Stimulated activated CD4-positive, alpha-beta T cell treated with anti-CD3 and anti-CD28 coated beads, Interleukin-2, amount 100 ng/mL, for 24 hours (primary cell): ENCODE data around the gene KRT8.
A peak's percentile ranks its signal among the peaks of the same experiment; 100 is the strongest.
"Not testable (repeated sequence)": the region's sequence is repeated elsewhere in the genome, so short reads cannot be mapped to it uniquely, and the experiment has no call there.

Source experiments
- DNase-seq, 2 donors: peaks; one replicate each; pipeline ENCODE4 v3.0.0-alpha.2; 2020

The KRT8 gene

DNA sequence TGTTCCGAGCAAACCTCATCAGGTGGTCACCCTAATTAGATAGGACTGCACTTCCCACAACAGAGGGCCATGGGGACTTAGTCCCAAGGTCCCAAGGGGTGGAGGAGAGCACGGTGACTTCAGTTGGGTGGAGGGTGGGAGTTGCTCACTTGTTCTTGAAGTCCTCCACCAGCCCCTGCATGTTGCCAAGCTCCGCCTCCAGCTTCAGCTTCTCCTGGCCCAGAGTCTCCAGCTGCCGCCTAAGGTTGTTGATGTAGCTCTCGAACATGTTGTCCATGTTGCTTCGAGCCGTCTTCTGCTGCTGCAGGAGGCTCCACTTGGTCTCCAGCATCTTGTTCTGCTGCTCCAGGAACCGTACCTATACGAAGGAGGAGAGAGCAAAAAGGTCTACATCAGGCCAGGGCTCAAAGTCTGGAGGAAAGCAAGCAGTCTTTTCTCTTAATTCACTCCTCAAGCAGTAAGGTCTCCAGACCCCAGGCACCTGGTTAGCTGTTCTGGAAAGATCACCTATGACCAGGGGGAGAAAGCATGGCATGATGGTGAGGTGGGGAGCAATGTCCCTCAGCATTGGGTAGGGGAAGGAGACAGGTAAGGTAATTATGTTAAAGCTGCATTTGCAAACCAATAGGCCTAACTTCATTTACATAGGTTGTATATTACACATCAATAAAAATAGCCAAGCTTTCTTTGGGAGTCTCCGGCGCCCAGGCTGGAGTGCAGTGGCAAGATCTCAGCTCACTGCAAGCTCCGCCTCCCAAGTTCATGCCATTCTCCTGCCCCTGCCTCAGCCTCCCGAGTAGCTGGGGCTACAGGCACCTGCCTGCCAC is 2.9 kb downstream of the KRT8 start:
- DNase-seq, result no peak

DNA sequence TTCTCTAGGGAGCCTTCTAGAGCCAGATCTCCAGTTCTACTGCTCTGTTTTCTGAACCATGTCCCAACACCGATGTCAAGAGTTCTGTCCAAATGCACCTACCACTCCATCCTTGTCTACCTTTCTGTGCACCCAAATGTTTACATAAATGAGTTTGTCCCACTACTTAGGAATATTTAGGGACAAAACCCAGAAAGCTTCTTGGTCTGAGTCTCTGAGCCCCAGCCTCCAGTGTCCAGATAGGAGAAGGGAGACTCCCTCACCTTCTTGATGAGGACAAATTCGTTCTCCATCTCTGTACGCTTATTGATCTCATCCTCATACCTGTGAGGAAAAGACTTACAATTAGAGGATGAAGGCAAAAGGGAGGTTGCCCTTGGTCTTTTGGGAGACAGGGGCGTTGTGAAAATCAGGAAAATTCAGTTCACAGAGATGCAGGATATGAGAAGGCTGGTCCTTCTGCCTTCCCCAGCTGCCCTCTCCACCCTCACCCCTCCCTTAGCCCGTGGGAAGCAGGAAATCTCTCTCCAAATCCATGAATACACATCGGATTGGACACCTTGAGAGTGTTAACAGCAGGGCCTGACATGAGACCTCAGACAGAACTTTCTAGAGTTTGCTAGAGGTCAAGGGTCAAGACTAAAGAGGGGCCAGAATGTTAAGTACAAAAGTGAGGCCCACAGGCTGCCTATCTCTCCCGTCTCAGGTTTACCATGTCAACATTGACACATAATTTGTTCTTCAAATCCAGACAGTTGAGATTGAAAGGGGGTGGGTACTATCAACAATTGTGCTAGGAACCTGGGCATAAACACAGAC is 3.8 kb downstream of the KRT8 start:
- DNase-seq, result no peak

DNA sequence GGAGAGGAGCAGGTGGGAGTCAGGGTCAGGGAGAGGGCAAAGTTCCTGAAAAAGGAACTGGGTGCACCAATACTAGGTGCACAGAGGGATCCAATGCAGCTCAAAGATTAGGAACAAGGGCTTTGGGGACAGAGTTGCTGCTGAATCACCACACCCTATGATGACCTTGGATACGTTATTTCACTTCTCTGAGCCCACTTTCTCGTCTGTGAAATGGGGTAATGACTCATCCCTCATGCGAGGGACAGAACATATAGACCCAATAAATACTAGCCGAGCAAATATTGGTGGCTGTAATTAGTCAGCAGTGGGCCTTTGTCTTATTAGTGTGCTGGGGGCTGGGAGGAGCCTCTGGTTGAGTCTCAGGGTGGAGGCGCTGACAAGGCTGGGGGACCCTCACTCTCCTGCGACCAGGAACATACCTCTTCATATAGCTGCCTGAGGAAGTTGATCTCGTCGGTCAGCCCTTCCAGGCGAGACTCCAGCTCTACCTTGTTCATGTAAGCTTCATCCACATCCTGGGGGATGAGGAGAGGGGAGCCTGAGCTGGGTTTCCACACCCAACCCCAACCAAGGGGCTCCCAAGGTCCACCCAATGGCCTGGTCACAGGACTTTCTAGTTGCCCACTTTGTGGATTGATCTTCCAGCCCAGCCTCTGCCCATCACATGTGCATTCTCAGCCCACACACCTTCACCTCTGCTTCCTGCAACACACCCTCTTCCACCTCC is 4.5 kb downstream of the KRT8 start:
- DNase-seq, result no peak

DNA sequence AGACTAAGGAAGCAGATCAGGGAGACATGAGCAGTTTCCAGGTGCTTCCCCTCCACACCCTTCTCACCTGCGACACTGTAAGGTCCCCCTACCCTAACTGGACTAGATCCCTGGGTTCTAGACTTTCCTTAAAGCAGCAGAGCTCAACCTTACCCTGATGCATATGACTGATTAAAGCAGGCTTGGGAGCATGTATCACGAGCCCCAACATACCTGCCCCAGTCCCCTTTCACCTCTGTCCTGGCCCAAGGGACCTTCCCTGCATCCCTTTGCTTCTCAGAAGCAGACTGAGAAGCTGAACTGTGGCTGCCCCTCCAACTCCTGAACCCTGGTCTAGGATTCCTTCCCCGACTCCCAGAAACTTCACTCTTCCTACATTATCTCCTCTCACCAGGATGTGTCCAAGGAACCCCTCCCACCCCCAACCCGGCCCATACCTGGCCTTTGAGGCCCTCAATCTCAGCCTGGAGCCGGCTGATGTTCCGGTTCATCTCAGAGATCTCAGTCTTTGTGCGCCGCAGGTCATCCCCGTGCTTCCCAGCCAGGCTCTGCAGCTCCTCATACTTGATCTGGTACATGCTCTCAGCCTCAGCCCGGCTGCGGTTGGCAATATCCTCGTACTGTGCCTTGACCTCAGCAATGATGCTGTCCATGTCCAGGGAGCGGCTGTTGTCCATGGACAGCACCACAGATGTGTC is 5.4 kb downstream of the KRT8 start:
- no peak for DNase-seq

DNA sequence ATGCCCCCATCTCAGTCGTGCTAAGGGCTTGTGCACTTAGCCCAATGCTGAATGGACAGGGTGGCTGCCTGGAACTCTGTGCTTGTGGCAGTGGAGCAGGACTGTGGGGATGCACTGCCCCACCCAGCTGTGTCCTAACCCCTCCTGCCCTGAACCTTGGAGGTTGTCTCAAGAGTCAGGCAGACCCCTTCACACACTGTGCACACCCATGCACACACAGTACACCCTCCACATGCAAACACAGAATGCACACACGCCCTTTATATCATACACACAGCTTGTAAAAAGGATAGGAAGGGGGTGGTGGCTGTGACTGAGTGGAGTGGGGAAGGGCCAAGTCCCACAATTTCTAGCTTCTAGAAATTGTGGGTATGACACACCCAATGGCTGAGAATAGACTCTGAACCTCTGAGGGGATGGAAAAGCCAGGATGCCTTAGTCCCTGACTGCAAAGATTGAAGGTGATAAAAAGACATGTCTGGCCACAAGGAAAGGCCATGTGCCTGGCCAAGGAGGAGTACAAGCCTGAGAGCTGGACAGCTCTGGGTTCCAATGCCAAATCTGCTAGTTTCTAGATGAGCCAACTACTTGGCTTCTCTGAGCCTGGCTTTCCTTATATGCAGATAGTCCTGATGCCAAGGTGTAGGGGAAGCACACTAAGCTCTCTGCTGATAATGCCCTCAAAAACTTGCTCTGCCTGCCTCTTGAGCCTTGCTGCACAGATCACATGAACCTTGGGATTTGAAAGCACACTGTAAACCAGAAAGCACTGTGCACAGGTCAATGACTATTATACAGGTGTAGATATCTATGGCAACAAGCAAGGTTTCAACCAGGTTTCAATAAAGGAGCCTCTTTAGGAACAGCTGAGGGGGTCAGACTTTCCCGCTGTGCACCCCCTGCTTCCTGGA is 8.4 kb downstream of the KRT8 start:
- DNase-seq, result no peak

DNA sequence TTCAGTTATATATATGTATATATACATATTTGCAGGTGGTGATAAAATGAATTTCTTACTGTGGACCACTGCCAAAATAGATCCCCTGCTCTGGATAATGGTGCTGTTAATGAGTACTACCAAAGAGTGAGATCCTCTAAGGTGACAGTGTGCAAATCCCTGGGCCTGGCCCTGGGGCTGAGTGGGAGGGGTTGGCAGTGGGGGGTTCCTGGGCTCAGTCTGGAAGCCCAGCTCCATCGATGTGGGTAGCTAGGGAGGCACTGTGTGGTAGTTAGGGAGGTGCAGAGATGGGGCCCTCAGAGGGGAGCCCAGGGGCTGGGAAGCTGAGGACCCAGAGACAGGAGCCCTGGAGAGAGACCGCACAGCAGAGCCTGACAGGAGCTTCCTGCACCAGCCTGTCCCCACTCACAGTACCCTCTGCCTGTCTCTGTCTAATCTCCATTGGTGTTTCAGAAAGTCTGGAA is 9.1 kb downstream of the KRT8 start:
- DNase-seq, result no peak

DNA sequence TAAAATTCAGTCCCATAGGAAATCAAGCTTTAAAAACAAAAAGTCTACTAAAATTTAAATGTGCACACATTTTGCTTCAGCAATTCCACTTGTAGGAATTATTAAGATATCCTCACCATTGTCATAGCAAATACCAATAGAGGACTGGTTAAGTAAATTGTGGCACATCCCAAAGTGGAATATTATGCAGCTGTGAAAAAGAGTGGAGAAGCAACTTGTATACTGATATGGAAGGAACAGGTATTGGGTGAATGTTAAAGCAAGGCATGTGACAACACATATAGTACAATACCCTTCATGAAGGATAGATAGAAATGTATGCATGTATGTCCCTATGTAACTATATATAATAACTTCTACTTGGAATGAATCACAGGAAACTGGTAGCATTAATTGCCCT is 11.9 kb downstream of the KRT8 start:
- DNase-seq, result no peak

DNA sequence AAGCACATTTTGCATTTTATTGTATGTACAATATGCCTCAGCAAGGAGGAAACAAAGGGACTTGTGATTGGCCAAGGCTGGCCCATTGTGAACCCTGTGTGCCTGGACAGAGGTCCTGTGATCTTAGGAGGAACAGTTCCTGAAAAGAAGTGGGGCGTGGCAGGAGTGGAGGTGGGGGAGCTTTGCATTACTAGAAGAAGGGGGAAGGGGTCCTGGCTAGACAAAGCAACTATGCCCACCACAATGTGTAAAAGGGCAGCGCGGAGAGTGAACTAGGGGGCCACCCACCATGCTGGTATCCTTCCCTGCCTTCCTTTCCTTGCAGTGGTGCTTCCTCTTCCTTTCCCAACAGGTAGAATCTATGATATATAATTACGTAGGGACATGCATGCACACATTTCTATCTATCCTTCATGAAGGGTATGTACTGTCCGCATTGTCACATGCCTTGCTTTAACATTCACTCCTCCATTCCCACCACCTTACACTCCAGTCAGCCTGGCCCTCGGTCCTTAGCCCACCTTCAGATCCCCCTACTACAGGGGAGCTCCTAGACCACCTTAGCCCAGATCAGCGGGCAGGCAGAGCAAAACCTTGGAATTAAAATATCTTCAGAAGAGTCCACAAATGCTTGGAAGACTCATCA is 12.5 kb downstream of the KRT8 start:
- DNase-seq, result no peak

DNA sequence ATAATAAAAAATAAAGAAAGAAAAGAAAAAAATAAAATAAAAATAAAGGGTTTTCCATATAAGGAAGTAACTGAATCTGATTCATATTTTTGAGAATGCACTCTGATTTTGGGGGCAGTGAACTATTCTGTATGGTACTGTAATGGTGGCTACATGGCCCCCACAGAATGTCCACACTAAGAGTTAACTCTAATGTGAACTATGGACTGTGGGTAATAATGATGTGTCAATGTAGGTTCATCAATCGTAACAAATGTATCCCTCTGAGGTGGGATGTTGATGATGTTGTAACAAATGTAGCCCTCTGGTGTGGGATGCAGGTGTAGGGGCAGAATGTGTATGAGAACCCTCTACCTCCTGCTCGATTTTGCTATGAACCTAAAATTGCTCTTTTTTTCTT is 13.8 kb downstream of the KRT8 start:
- DNase-seq, result no peak

DNA sequence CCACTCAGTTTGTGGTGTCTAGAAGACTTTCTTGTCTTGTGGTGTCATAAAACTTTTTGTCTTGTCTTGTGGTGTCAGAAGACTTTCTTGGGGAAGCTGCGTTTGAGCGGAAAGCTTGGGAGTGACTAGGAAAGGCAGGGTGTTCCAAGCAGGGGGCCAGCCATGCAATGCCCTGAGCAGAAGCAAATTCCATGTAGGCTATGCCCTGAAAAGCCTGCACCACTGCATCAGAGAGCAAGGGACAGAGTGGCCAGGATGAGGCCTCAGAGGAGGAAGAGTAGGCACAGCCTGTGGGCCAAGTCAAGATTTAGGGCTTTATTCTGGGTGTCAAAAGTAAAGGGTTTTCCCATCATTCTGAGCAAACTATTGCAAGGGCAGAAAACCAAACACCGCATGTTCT is 14.5 kb downstream of the KRT8 start:
- DNase-seq, result no peak

DNA sequence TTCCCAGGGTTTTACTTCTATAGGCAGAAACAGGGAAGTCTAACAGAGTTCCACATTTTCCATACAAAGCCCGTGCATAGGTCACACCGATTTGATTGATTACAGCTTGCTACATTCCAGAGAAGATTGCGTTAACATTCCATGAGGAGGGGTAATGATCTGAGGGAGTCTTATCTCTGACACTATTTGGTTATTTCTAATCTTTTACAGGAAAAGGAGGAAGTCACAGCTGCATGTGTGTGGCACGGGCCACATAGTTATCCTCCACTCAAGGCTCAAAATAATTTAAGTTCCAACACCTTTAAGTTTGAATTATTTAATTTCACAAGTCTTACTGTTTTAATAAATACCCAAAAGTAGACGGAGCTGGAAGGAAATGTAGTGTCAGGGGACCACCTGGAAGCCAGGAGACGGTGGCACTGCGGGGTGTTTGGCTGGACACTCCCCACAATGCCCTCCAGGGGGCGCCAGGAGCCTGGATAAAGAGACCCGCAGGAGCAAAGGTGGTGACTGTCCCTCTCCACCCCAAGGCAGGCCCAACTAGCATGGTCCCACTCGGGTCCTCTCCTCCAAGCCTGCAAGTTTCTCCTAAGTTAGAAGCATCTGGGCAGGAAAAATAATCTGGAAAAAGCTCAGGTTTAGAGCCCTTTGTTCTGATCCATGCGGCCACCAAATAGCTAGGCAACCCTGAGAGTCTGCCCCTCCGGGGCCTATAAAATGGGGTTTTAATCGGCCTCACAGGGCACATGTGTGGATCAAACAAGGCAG is 20.2 kb downstream of the KRT8 start:
- DNase-seq, result peak; percentile 87 to 88

DNA sequence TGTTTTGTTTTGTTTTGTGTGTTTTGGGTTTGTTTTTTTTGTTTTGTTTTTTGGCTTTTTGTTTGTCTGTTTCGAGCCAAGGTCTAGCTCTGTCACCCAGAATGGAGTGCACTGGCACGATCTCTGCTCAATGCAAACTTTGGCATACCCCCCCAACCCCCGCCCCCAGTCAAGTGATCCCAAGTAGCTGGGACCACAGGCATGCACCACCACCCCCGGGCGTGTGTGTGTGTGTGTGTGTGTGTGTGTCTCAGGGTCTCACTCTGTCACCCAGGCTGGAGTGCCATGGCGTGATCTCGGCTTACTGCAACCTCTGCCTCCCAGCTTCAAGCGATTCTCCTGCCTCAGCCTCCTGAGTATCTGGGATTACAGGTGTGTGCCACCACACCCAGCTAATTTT is 24.4 kb downstream of the KRT8 start:
- DNase-seq, result not testable (repeated sequence)

DNA sequence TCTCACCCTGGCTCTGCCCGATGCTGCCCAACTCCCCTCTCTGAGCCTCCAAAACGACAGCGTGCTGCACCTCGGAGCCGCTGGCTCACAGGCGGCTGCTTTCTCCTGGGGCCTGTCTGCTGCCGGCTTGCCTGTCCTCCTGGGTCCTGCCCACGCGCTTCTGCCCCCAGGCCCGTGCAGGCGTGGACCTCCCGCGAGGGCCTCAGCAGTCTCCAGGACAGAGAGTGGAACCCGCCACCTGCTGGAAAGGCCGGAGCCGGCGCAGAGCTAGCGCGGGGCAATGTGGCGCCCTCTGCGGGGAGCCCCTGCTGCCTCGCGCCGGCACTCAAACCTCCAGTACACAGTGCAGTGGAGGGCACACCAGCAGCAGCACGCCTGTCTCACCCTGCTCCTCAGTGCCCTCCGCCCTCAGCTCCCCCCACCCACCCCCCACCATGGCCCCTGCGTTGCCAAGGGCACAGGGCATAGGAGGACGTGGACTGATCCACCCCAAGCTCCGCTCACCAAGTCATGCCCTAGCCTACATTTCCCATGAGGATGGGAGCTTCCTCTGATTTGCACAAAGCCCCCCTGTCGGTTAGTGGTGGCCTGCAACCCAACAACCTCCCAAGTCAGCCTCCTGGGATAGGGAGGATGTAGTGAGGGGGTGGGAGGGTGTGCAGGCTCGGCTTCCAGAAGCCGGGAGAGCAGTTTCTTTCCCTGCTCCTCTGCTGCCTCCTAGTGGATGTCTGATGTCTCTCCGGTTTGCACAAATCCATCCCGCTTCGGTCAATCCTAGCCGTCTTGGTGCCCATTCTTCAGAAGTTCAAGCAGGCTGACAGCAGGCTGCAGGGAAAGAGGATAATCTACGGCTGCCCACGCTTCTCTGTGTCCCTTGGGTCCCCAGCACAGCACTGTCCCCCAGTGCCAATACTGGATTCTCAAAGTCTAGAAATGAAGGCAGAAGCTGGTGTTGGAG is 25.2 kb downstream of the KRT8 start:
- DNase-seq, result peak; percentile 75 to 77

DNA sequence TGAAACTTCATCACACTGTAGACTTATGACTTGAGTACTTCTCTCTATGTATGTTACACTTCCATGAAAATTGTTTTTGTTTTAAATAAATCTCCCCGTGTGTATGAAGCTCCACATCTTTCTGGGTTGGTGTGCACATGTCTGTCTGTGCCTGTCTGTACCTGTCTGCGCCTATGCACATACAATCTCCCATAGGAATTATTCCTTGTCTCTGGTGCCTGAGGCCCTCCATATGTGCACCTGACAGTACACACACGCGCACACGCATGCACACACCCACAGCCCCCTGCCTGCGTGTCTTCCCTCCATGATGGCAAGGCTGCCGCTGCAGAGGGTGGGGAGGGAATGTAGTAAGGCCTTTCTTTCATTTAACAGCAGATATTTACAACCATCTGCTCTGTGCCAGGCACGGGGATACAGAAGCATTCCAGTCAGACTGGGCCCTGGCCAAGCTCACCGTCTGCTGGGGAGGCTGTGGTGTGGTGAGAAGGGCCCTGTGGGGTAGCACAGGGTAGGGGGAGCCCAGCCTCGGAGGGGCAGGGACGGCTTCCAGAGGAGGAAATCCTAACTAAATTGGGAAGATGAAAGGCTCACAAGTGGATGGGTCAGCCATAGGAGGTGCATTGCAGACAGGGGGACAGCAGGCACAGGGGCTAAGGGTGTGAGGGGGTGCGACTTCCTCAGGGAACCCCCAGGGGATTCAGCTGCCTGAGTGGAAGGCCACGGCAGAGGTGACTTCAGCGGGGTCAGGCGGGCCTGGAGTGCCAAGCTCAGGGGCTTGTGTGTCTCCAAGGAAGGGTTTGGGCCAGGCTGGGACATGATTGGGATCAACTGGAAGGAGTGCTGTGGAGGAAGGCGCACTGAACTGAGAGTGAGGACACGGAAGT is 26.1 kb downstream of the KRT8 start:
- DNase-seq, result no peak

DNA sequence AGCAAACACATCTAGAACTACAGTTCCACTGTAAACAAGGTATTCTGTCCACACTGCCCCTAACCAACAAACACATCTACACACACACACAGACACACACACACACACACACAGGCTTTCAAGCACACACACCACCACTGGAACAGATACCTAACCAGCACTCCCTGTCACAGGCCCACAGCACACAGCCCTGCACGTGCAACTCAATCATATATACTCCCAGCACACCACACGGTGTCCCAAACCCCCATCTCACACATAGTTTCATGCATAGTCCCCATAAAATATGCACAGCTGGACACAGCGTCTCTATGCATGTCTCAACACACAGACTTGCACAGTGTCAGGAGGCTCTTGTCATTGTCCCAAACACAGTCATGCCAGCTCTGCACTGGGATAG is 27.6 kb downstream of the KRT8 start:
- no peak for DNase-seq

DNA sequence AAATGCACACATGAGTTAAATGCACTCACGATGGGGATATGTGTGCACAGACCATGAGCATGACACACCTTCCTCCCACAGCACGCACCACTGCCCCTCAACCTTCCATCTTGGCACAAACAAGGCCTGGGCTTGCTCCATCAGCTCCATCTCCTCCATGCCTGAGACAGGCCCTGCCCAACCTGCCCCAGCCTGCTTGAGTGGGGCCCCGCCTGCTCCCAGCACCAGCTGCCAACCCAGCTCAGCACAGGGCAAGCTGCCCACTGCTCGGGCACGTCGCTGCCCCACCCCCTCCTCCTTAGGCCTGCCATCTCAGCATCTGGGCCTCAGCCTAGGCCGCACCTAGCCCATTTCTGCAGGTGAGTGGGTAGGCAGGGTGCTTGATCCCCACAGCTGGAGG is 28.5 kb downstream of the KRT8 start:
- DNase-seq, result no peak

DNA sequence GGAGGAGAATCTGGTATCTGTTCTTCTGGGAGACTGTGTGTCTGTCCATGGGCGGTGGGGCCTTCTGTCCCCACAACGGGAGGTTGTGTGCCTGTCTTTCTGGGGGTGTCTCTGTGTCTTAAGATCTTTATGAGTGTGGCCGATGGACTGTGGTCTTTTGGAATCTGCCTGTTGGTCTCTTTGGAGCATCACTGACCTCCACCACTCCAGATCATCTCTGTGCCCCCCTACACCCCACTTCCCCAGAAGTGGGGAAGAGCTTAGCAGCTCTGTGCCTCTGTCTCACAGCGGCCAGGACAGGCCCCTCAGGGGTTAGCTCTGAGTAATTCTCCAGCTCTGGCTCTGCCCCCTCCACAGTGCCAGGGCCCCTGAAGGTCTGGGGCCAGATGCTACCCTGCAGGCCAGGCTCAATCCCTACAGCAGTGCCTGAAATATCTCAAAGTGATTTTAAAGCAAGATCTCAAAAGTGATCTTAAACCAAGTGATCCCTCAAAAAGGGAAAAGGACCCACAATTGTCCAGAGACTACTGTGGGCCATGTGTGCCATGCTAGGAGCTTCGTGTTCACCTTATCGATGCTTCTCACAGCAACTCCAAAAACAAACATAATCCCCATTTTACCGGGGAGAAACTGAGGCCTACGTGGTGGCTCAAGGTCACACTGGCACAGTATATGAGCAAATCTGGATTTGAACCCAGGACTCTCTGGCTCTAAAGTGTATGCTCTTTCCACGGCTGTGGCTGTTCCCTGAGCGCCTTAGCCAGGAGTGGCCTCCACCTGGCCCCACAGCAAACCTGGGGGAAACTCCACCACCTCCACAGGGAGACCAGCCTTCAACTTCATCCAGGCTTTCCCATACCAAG is 30.1 kb downstream of the KRT8 start:
- no peak for DNase-seq
